ENCODE data around the gene LYPD5. TPM values are rescaled to one million over a fixed set of nuclear protein-coding genes. Genes with fewer than 3 reads are reported as not detected.
"Not testable (repeated sequence)": the region's sequence is repeated elsewhere in the genome, so short reads cannot be mapped to it uniquely, and the experiment has no call there.

Gene LYPD5
- total RNA-seq, 4 donors from 2014 or later: 0.51 to 1.9 (median 0.88) TPM

DNA sequence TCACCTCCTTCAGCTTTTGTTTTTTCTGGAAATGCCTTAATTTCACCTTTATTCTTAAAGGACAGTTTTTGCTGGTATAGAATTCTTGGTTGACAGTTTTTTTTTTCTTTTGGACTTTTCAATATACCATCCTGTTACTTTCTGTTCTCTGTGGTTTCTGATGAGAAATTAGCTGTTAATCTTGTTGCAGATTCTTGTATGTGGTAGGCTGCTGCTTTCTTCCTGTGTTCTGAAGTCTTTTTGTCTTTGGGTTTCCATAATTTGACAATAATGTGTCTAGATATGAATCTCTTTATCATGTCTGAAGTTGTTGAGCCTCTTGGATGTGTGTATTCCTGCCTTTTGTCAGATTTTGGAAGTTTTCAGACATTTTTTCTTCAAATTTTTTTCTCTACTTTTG, 36.9 kb upstream of the LYPD5 start:
- Histone ChIP-seq H3K36me3 (peaks cover 0 to 3% of the 10 kb centered on the region in 2 donors), H3K27me3 (no peaks in the 10 kb centered on the region), H3K27ac (no peak overlapping the region), H3K4me3 (no peak overlapping the region), H3K9me3 (peaks cover 3 to 79% of the 10 kb centered on the region in 2 donors), H3K4me1 (no peaks in the 10 kb centered on the region)
- intact Hi-C loops (cut with DNase I; ENCODE audit: low total_unique reads): no loop called here
- no peak for DNase-seq
- no peak for TF ChIP-seq POLR2A (IDR thresholded peaks at IDR 0.05)
- TF ChIP-seq, protein P1, sequence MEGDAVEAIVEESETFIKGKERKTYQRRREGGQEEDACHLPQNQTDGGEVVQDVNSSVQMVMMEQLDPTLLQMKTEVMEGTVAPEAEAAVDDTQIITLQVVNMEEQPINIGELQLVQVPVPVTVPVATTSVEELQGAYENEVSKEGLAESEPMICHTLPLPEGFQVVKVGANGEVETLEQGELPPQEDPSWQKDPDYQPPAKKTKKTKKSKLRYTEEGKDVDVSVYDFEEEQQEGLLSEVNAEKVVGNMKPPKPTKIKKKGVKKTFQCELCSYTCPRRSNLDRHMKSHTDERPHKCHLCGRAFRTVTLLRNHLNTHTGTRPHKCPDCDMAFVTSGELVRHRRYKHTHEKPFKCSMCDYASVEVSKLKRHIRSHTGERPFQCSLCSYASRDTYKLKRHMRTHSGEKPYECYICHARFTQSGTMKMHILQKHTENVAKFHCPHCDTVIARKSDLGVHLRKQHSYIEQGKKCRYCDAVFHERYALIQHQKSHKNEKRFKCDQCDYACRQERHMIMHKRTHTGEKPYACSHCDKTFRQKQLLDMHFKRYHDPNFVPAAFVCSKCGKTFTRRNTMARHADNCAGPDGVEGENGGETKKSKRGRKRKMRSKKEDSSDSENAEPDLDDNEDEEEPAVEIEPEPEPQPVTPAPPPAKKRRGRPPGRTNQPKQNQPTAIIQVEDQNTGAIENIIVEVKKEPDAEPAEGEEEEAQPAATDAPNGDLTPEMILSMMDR (IDR thresholded peaks at IDR 0.05): no peak

GRCh38 chr19:43826787-43827754, 24.8 kb upstream of the LYPD5 start, which contains the start of gene ZNF283:
ZNF283 (plus strand) TSS chr19:43827321; CDS start chr19:43833505, 6,184 bp downstream.
- intact Hi-C loops (cut with DNase I; ENCODE audit: low total_unique reads): no loop called here
- peak within 1 kb of the TSS; percentile 43 to 65 for H3K27ac ChIP-seq

GRCh38 chr19:43824572-43824971, 22.3 kb upstream of the LYPD5 start:
- intact Hi-C loops (cut with DNase I; ENCODE audit: low total_unique reads); H3K4me3 ChIP-seq; H3K36me3 ChIP-seq; DNase-seq; H3K27me3 ChIP-seq; H3K9me3 ChIP-seq; H3K4me1 ChIP-seq; H3K27ac ChIP-seq: not testable (repeated sequence)

More at GRCh38 chr19:43826787-43827754, 24.8 kb upstream of the LYPD5 start, which contains the start of gene ZNF283:
- H3K4me3 ChIP-seq: peak within 1 kb of the TSS; percentile 57 to 61
- TF ChIP-seq, protein P1 (IDR thresholded peaks at IDR 0.05): peak in 1 of 4 experiments; percentile 6
- no peak for TF ChIP-seq POLR2A (IDR thresholded peaks at IDR 0.05)
- no peaks in the 10 kb centered on the region for H3K4me1 ChIP-seq
- peak; percentile 89 to 90 for DNase-seq
- H3K9me3 ChIP-seq: no peaks in the 10 kb centered on the region
- H3K27me3 ChIP-seq: no peaks in the 10 kb centered on the region
- no peaks in the 10 kb centered on the region for H3K36me3 ChIP-seq

DNA sequence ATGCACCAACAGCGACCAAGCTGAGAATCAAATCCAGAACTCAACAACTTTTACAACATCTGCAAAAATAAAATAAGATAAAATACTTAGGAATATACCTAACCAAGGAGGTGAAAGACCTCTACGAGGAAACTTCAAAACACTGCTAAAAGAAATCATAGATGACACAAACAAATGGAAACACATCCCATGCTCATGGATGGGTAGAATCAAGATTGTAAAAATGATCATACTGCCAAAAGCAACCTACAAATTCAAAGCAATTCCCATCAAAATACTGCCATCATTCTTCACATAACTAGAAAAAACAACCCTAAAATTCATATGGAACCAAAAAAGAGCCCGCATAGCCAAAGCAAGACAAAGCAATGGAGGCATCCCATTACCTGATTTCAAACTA, 21.6 kb upstream of the LYPD5 start:
- intact Hi-C loops (cut with DNase I; ENCODE audit: low total_unique reads); H3K9me3 ChIP-seq; H3K4me3 ChIP-seq; H3K27me3 ChIP-seq; H3K4me1 ChIP-seq; H3K36me3 ChIP-seq; H3K27ac ChIP-seq; DNase-seq: not testable (repeated sequence)

- H3K4me3 ChIP-seq: peak overlapping the region; percentile 11 to 28
- H3K9me3 ChIP-seq: no peaks in the 10 kb centered on the region
- intact Hi-C loops (cut with DNase I; ENCODE audit: low total_unique reads): no loop called here
- H3K4me1 ChIP-seq: peaks cover 0 to 5% of the 10 kb centered on the region in 2 donors
- DNase-seq: no peak
- no peaks in the 10 kb centered on the region for H3K27me3 ChIP-seq
- no peak overlapping the region for H3K27ac ChIP-seq
- TF ChIP-seq POLR2A (IDR thresholded peaks at IDR 0.05): no peak
- TF ChIP-seq, protein P1 (IDR thresholded peaks at IDR 0.05): no peak
- no peaks in the 10 kb centered on the region for H3K36me3 ChIP-seq
Measured at GRCh38 chr19:43820884-43821215, 18.6 kb upstream of the LYPD5 start.
